HepG2 (cell line): ENCODE data around the gene SCN8A. TPM values are rescaled to one million over a fixed set of nuclear protein-coding genes. Genes with fewer than 3 reads are reported as not detected.

Source experiments
- ATAC-seq: fragments of 200-7000 bp; cut with Tn5 transposase; 3 replicates; pipeline ENCODE4 v1.9.1; 2020; ENCODE audit warnings: mild to moderate bottlenecking, moderate library complexity
- BruUV-seq: library from RNA; stranded (reverse); fragments of 400-500 nt; replicated peaks from 2 replicates; lab custom pipeline; 2021; lab: Mats Ljungman, UMichigan
- CTCF ChIA-PET: fragments of 300-600 bp; formaldehyde crosslinking; extraction: SDS; loops from one replicate; lab custom pipeline; 2021; ENCODE audit warnings: low total read pairs, inconsistent platforms, low intra/inter-chr PET ratio; lab: Yijun Ruan, JAX
- POLR2A ChIA-PET: fragments of 350-600 bp; sonication (Branson Sonifier 250); formaldehyde crosslinking; loops from one replicate; lab custom pipeline; 2020; ENCODE audit warnings: antibody characterized with exemption, inconsistent platforms; lab: Yijun Ruan, JAX
- DNase-seq: peaks from one replicate; pipeline ENCODE4 v3.0.0-alpha.2; 2015; ENCODE audit warnings: low spot score
- FAIRE-seq: peaks from 3 replicates; lab custom pipeline; 2011; peaks lifted over from hg19 to GRCh38; lab: Jason Lieb, UNC
- H2AFZ ChIP-seq: one replicate; pipeline ENCODE4 v1.6.1; 2011; ENCODE audit warnings: low read length, inconsistent platforms
- H3K27ac ChIP-seq: fragments of 300-600 bp; 3 replicates; pipeline ENCODE4 v1.8.0; 2011; ENCODE audit warnings: mixed run types, mild to moderate bottlenecking, mixed read lengths, low read length, inconsistent platforms; ENCODE audit not compliant: insufficient read depth; ENCODE audit errors: extremely low read length
- H3K27me3 ChIP-seq, 2 experiments: fragments of 200-600 bp in 1 of 2; 2 replicates in 1 of 2; 3 replicates in 1 of 2; pipeline versions ENCODE4 v1.6.0 to v1.8.0; 2011; ENCODE audit warnings: low read length in 2 of 2, mild to moderate bottlenecking in 2 of 2, moderate library complexity in 2 of 2, inconsistent platforms in 1 of 2; ENCODE audit not compliant: insufficient read depth in 2 of 2, control insufficient read depth in 1 of 2
- H3K36me3 ChIP-seq, 2 experiments: fragments of 200-600 bp in 1 of 2; replicated peaks in 1 of 2; 2 replicates in 1 of 2; 3 replicates in 1 of 2; pipeline versions ENCODE4 v1.5.1 to v1.8.0; 2011; ENCODE audit warnings: low read length in 2 of 2, inconsistent platforms in 1 of 2; ENCODE audit not compliant: insufficient read depth in 2 of 2, control insufficient read depth in 1 of 2
- H3K4me1 ChIP-seq: 2 replicates; pipeline ENCODE4 v1.5.1; 2012; ENCODE audit warnings: low read length, inconsistent platforms; ENCODE audit not compliant: insufficient read depth
- H3K4me2 ChIP-seq: 2 replicates; pipeline ENCODE4 v1.6.0; 2011; ENCODE audit warnings: low read depth, low read length, inconsistent platforms
- H3K4me3 ChIP-seq, 3 experiments: fragments of 200-600 bp in 1 of 3; sonication (generic), shearing (Covaris generic) in 1 of 3; replicated peaks in 1 of 3; 2 replicates each; pipeline ENCODE4 v1.5.1; 2011 to 2016; ENCODE audit warnings: low read length in 3 of 3, inconsistent platforms in 2 of 3, low read depth in 2 of 3, mild to moderate bottlenecking in 2 of 3, control low read depth in 1 of 3, mixed read lengths in 1 of 3; ENCODE audit not compliant: insufficient read depth in 1 of 3
- H3K79me2 ChIP-seq: one replicate; pipeline ENCODE4 v1.6.1; 2011; ENCODE audit warnings: low read length, inconsistent platforms; ENCODE audit not compliant: insufficient read depth
- H3K9ac ChIP-seq: 2 replicates; pipeline ENCODE4 v1.6.0; 2011; ENCODE audit warnings: mild to moderate bottlenecking, low read depth, low read length, inconsistent platforms; ENCODE audit not compliant: insufficient read depth
- H3K9me3 ChIP-seq: 2 replicates; pipeline ENCODE4 v1.5.1; 2012; ENCODE audit warnings: mild to moderate bottlenecking, low read length
- H4K20me1 ChIP-seq: 2 replicates; pipeline ENCODE4 v1.6.0; 2011; ENCODE audit warnings: inconsistent platforms, mild to moderate bottlenecking, low read length, moderate library complexity; ENCODE audit not compliant: insufficient read depth
- DBP ChIP-seq: sonication (generic); formaldehyde crosslinking; IDR thresholded peaks from 2 replicates; pipeline ENCODE4 v1.4.0; 2020; ENCODE audit warnings: missing genetic modification reagents; ENCODE audit errors: not compliant biosample characterization
- FOXO1 ChIP-seq: sonication (generic); formaldehyde crosslinking; IDR thresholded peaks from 2 replicates; pipeline ENCODE4 v1.4.0; 2020; ENCODE audit warnings: missing genetic modification reagents
- GZF1 ChIP-seq: sonication (generic); formaldehyde crosslinking; IDR thresholded peaks from 2 replicates; pipeline ENCODE4 v1.5.1; 2020; ENCODE audit warnings: mild to moderate bottlenecking, missing genetic modification reagents
- MBD4 ChIP-seq: IDR thresholded peaks from 2 replicates; pipeline ENCODE4 v1.6.1; 2012; ENCODE audit warnings: low read length, inconsistent platforms, borderline replicate concordance
- THAP11 ChIP-seq: IDR thresholded peaks from 2 replicates; pipeline ENCODE4 v1.6.1; 2016; ENCODE audit warnings: missing biosample characterization, missing genetic modification reagents
- ZBTB21 ChIP-seq: sonication (generic); formaldehyde crosslinking; IDR thresholded peaks from 2 replicates; pipeline ENCODE4 v1.4.0; 2020; ENCODE audit warnings: missing genetic modification reagents
- ZNF777 ChIP-seq: sonication (generic); formaldehyde crosslinking; IDR thresholded peaks from 2 replicates; pipeline ENCODE4 v1.4.0; 2020; ENCODE audit warnings: missing genetic modification reagents
- ZSCAN22 ChIP-seq: sonication (generic); formaldehyde crosslinking; IDR thresholded peaks from 2 replicates; pipeline ENCODE4 v1.4.0; 2020; ENCODE audit warnings: mild to moderate bottlenecking, missing genetic modification reagents
- WGBS: methylation state at CpG from one replicate; pipeline ENCODE4 v1.1.6; 2017; ENCODE audit warnings: low lambda C conversion rate; 5-methylcytosine and 5-hydroxymethylcytosine counted together
- in situ Hi-C: cut with HindIII; loops from 2 replicates; pipeline ENCODE4 v1.10.0; 2017; ENCODE audit warnings: low pct_unique_long_range_greater_than_20kb; ENCODE audit not compliant: extremely low pct_ligation_motif_present
- intact Hi-C: fragments of 100-400 bp; cut with micrococcal nuclease; formaldehyde crosslinking; loops from one replicate; pipeline ENCODE4 v1.10.0; 2022; ENCODE audit not compliant: unreplicated experiment
- polyA plus RNA-seq, 8 experiments: library from polyadenylated mRNA; depleted of rRNA in 3 of 8; stranded (reverse) in 7 of 8; unstranded in 1 of 8; fragments of >200 nt; fragmentation: Illumina TruSeq in 4 of 8; extraction: Trizol in 4 of 8; gene quantifications; 2 replicates each; pipeline versions ENCODE4 v1.2.1 to v1.2.3, GENCODE V29; 2011 to 2016; ENCODE audit warnings: low read depth in 4 of 8, missing spikeins in 1 of 8, mixed read lengths in 1 of 8; ENCODE audit not compliant: insufficient read depth in 1 of 8
- total RNA-seq, 5 experiments: library from RNA; depleted of rRNA; stranded (reverse); fragments of >200 nt; fragmentation: Illumina TruSeq; extraction: Trizol; gene quantifications; 2 replicates each; pipeline ENCODE4 v1.2.3, GENCODE V29; 2016; ENCODE audit warnings: low read depth in 1 of 5
- TF ChIP-seq, protein P1 (sequence below): IDR thresholded peaks from 2 replicates; pipeline ENCODE4 v1.6.1; 2016
- TF ChIP-seq, protein P2 (sequence below): sonication (generic); formaldehyde crosslinking; IDR thresholded peaks from 2 replicates; pipeline ENCODE4 v1.9.0; 2021; ENCODE audit warnings: missing genetic modification reagents, mild to moderate bottlenecking, borderline replicate concordance

The SCN8A gene
- total and polyA plus RNA-seq, 2 of the 13 experiments (the other 11 are each of a cell fraction or from before 2014, with no cell fraction given): 0.57 to 1.4 TPM

DNA sequence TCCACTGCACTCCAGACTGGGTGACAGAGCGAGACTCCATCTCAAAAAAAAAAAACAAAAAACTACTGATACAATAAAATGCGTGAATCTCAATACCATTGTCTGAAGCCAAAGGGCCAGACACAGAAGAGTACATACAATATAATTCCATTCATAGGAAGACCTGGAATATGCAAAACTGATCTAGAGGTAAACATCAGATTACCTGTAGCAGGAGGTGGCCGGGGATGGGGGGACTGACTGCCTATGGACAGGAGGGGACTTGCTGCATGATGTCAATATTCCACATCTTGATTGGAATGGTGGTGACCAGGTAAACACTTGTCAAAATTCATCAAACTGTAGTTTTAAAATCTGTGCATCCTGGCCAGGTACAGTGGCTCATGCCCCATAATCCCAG, 270.0 kb downstream of the SCN8A start:
- Histone ChIP-seq H3K27me3 (peaks cover 3 to 8% of the 10 kb centered on the region in 2 experiments; a peak in 2 of 5 replicates), H3K4me2 (no peak overlapping the region), H3K27ac (no peak overlapping the region), H3K36me3 (no peaks in the 10 kb centered on the region), H3K79me2 (no peaks in the 10 kb centered on the region), H3K4me3 (no peak overlapping the region), H3K9me3 (no peaks in the 10 kb centered on the region), H3K9ac (no peak overlapping the region), H4K20me1 (no peaks in the 10 kb centered on the region), H3K4me1 (peaks cover 46% of the 10 kb centered on the region), H2AFZ (no peak overlapping the region)
- BruUV-seq: no TSS peak
- no peak for FAIRE-seq
- ChIA-PET POLR2A (no interaction called here), CTCF (no interaction called here)
- intact Hi-C loops (no loop called here), in situ Hi-C loops (no loop called here)
- 69% methylated on average over 3 of the region's 3 CpGs for WGBS
- DNase-seq: no peak
- ATAC-seq: no peak
- TF ChIP-seq ZNF777 (no peak), ZBTB21 (CRISPR knock-in tag) (no peak), THAP11 (CRISPR knock-in tag) (no peak), MBD4 (no peak), DBP (CRISPR knock-in tag) (no peak), GZF1 (CRISPR knock-in tag) (no peak), ZSCAN22 (no peak), FOXO1 (CRISPR knock-in tag) (no peak)
- TF ChIP-seq, protein P1, sequence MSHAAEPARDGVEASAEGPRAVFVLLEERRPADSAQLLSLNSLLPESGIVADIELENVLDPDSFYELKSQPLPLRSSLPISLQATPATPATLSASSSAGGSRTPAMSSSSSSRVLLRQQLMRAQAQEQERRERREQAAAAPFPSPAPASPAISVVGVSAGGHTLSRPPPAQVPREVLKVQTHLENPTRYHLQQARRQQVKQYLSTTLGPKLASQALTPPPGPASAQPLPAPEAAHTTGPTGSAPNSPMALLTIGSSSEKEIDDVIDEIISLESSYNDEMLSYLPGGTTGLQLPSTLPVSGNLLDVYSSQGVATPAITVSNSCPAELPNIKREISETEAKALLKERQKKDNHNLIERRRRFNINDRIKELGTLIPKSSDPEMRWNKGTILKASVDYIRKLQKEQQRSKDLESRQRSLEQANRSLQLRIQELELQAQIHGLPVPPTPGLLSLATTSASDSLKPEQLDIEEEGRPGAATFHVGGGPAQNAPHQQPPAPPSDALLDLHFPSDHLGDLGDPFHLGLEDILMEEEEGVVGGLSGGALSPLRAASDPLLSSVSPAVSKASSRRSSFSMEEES (CRISPR knock-in tag): no peak
- TF ChIP-seq, protein P2, sequence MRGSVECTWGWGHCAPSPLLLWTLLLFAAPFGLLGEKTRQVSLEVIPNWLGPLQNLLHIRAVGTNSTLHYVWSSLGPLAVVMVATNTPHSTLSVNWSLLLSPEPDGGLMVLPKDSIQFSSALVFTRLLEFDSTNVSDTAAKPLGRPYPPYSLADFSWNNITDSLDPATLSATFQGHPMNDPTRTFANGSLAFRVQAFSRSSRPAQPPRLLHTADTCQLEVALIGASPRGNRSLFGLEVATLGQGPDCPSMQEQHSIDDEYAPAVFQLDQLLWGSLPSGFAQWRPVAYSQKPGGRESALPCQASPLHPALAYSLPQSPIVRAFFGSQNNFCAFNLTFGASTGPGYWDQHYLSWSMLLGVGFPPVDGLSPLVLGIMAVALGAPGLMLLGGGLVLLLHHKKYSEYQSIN: no peak

Other genes with a start within 250 kb of the SCN8A start
- gene CELA1, start 244.6 kb upstream of the SCN8A start, total RNA-seq (2016; rRNA removed; fragmentation: Illumina TruSeq; extraction: Trizol): not detected in 2 replicates
- not detected in 2 replicates for gene CELA1, start 244.6 kb upstream of the SCN8A start, polyA plus RNA-seq (2011; rRNA removed)
- gene GALNT6, start 199.8 kb upstream of the SCN8A start, total RNA-seq (2016; rRNA removed; fragmentation: Illumina TruSeq; extraction: Trizol): 0.87 and 1.1 TPM in 2 replicates
- gene GALNT6, start 199.8 kb upstream of the SCN8A start, polyA plus RNA-seq (2011; rRNA removed): 0.78 and 1.0 TPM in 2 replicates
- 0.07 TPM in 1 of 2 replicates, not detected in the other for gene SLC4A8, start 166.4 kb upstream of the SCN8A start, total RNA-seq (2016; rRNA removed; fragmentation: Illumina TruSeq; extraction: Trizol)
- under 0.01 and 0.01 TPM in 2 replicates for gene SLC4A8, start 166.4 kb upstream of the SCN8A start, polyA plus RNA-seq (2011; rRNA removed)